GM19193 (cell line): ENCODE measurements around the gene ACAD9.

Experiments used
- POLR2A ChIP-seq: IDR thresholded peaks from 4 replicates; pipeline ENCODE4 v1.6.1; 2011; ENCODE audit not compliant: insufficient read depth, insufficient read length; ENCODE audit errors: extremely low read depth

The ACAD9 gene

GRCh38 chr3:128879125-128879969, at the start of gene ACAD9:
TSS of gene ACAD9 (plus strand) at chr3:128879620. CDS start at chr3:128879692, 72 bp downstream.
- TF ChIP-seq POLR2A: peak; percentile 96

- TF ChIP-seq POLR2A: no peak
Observed at GRCh38 chr3:128835096-128835495, 44.3 kb upstream of the ACAD9 start.

GRCh38 chr3:128841926-128842920, 37.2 kb upstream of the ACAD9 start:
- TF ChIP-seq POLR2A: no peak

GRCh38 chr3:128844502-128844901, 34.9 kb upstream of the ACAD9 start:
- TF ChIP-seq POLR2A: no peak

GRCh38 chr3:128845119-128845777, 34.2 kb upstream of the ACAD9 start:
- no peak for TF ChIP-seq POLR2A

GRCh38 chr3:128845778-128846485, 33.5 kb upstream of the ACAD9 start:
- no peak for TF ChIP-seq POLR2A

- no peak for TF ChIP-seq POLR2A
Observed at GRCh38 chr3:128846486-128846891, 32.9 kb upstream of the ACAD9 start.

GRCh38 chr3:128847666-128848370, 31.6 kb upstream of the ACAD9 start:
- no peak for TF ChIP-seq POLR2A

GRCh38 chr3:128848936-128849335, 30.5 kb upstream of the ACAD9 start:
- no peak for TF ChIP-seq POLR2A

- no peak for TF ChIP-seq POLR2A
Observed at GRCh38 chr3:128849911-128850455, 29.4 kb upstream of the ACAD9 start.

- TF ChIP-seq POLR2A: no peak
Observed at GRCh38 chr3:128850544-128850943, 28.9 kb upstream of the ACAD9 start.

- TF ChIP-seq POLR2A: no peak
Observed at GRCh38 chr3:128851601-128852000, 27.8 kb upstream of the ACAD9 start.

GRCh38 chr3:128853826-128854225, 25.6 kb upstream of the ACAD9 start:
- TF ChIP-seq POLR2A: no peak

- no peak for TF ChIP-seq POLR2A
Observed at GRCh38 chr3:128854475-128854874, 24.9 kb upstream of the ACAD9 start.

- TF ChIP-seq POLR2A: no peak
Observed at GRCh38 chr3:128855569-128855968, 23.9 kb upstream of the ACAD9 start.
